HK-2 (cell line): ENCODE data around the gene VDR.
A peak's percentile ranks its signal among the peaks of the same experiment; 100 is the strongest.

Source experiments
- DNase-seq: peaks from one replicate; pipeline ENCODE4 v3.0.0-alpha.2; 2018; ENCODE audit not compliant: unreplicated experiment

VDR gene

DNA sequence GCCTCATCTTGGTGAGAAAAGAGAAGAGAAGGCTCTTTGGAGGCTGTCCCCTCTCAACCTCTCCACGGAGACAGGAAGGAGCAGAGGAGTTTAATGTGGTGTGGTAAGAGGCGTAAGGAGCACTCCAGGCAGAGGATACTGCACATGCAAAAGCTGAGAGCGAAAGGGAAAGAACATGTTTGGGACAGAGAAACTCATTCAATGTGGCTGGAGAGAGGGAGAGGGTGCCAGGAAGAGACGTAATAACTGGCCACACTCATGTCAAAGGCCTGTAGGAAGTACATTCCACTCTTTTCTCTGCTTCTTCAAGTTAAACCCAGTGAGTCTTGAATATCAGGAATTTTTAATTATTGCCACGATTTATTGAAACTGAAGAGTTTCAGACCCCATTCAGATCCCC, 12.0 kb downstream of the VDR start:
- no peak for DNase-seq

DNA sequence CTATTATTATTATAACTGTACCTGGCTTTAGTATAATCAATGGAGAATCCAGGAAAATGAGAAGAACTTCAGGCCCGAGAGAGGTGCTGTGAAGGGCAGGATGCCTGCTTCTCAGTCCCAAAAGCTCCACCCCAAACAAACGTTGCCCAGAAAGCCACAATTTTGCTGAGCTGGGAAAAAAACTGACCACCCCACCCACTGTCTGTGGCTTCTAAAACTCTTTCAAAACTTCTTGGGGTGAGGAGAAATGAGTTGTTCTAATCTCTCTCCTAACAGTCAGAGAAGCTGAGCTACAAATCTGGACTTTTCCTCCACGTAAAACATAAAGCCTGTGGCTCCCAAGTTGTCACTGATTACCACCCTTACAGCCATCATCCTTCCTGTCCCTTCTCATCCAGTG, 13.4 kb downstream of the VDR start:
- DNase-seq, result no peak

DNA sequence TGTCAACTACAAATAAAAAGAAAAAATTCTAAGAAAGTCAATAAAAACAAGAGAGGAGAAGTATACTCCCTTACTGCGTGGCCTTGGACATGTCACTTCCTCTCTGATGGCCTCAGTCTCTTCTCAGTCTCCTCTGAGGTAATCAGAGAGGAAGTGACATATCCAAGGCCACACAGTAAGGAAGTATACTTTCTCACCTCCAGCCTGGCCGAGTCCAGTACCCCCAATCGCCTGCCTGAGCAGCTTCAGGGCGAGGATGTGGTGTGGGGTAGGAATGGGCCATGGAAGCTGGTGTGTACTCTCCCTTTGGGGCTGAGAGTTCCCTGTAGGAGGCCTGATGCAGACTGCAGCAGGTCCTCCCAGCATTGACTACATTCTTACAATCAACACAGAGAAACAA, 15.8 kb downstream of the VDR start:
- DNase-seq, result no peak

DNA sequence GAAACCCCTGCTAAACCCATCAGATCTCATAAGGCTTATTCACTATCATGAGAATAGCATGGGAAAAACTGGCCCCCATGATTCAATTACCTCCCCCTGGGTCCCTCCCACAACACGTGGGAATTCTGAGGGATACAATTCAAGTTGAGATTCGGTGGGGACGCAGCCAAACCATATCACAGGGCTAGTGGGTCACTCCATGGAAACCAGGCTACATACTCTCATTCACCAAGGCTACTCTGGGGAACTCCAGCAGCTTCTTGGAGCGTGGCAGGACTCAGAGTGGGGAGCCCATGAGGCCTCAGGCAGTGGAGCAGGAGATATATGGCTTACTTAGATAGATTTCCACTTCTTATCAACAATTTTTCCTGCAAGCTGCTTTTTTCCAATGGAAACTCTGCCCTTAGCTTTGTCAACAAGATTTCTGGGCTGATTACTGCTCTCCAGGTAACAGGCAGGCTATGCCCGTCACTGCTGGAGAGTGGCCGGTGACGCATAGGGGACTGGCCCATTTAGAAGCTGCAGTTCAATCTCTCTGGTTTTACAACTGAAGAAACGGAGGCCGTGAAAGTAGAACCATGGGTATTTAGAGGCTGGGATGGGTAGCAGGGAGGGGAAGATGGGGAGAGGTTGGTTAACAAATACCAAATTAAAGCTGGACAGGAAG, 16.5 kb downstream of the VDR start:
- DNase-seq, result no peak

DNA sequence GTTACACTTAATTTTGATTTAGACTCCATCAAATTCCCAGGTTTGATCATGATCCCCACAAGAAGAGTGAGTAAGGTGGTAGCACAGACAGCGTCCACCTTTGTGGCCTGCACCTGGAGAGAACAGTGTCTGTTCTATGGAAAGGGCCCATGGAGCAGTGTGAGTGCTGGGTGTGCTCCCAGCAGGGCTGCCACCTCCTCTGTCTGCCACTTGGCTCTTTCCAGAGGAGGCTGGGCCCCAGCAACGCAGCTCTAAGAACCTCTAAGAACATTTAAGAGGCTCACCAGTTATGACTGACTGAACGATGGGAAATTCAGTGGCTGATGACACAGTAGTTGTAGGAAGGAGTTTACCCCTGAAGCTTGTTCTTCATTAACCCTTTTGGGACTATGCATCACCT, 17.3 kb downstream of the VDR start:
- DNase-seq, result no peak

DNA sequence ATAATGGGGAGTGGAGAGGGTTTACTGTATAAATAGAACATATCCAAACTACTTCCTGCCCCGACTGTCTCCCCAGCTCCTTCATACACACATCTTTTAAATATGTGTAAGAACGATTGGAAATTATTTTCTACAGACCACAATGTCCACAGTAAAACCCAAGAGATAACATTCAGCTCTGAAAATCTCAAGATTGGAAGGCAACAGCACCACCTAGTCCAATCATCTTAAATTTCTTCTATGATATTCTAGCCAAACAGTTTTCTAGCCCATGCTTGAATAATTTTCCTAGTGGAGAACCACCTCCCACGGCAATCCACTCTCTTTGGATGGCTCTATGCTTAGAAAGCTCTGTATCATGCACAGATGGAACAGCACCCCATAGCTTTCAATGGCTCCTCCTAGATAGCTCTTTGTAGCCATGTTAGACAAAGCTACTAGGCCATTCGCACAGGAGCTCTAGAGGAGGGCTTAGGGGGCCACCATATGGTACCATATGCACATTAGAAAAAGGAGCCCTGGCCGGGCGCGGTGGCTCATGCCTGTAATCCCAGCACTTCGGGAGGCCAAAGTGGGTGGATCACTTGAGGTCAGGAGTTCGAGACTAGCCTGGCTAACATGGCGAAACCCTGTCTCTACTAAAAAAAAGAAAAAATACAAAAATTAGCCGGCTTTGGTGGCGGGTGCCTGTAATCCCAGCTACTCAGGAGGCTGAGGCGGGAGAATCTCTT, 18.1 kb downstream of the VDR start:
- no peak for DNase-seq

DNA sequence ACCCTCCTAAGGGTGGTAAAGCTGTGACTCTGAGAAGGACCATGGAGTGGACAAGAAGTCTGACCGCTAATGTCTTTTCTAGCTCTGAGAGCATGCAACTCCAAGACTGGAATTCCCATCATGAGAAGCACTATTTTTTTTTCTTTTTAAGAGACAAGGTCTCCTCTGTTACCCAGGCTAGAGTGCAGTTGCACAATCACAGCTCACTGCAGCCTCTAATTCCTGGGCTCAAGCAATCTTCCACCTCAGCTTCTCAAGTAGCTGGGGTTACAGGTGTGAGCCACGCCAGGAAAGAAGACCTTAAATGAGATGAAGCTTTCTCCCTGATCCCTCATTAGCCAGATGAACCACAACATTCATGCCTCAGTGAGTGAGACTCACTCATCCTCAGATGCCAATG, 19.2 kb downstream of the VDR start:
- DNase-seq, result no peak

DNA sequence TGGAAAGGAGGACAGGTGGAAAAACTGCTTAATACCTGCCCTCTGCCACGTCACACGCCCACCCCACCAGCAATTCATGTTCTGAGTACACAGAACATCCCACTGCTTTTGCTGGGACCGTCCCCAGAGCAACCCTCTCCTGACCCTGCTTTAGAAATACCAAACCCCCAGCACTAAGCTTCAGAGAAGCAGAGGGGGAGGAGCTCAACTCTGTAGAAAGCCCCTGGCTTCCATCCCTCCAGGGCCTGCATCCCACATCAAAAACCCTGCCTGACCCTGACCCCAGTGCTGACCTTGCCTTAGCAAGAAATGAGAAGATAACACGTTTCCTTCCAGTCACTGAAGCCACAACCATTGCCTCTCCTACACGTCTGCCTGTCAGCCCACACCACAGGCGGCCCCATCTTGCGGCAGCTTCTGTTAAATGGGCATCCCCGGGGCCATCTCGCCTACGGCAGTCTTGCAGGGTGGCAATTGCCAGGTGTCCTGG, 19.7 kb downstream of the VDR start:
- DNase-seq, result no peak

DNA sequence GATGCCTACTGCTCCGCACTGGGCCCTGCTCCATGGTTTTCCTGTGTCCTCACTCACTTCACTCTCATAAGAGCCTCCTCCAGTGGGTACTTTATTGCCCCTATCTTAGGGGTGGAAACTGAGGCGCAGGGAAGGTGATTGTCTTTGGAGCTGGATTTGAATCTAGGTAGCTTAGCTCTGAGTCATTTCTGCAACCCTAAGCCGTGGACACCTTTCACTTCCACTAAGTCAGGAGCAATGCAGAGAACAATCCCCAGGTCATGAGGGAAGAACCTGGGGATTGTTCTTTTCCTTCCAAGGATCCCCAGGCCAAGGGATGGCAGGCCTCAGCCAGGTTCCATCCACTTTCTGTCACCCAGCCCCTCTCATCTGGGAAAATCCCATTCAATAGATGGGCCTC, 20.3 kb downstream of the VDR start:
- DNase-seq, result no peak

DNA sequence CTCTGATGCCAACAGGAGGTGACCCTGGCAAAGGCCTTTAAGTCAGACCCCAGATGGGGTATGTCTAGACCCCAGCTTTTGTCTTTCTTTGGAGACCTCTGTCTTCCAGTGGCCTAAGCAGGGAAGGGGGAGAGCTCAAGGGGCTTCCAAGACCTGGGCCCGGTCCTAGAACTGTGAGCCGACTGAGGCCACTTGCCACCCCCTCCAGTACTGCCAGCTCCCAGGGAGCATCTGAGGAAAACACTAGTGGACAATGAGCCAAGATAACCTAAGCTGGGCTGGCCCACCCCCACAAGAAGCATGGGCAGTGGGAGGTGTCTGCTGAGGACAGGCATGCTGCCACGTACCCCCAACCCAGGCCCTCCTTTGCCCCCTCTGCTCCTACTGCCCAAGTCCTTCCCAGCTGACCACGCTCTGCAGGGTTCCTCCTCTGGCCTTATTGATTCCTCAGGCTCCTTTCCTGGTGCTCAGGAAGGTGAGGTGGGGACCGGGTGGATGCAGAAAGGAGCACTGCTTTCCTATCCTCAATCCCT, 21.1 kb downstream of the VDR start:
- DNase-seq, result no peak

DNA sequence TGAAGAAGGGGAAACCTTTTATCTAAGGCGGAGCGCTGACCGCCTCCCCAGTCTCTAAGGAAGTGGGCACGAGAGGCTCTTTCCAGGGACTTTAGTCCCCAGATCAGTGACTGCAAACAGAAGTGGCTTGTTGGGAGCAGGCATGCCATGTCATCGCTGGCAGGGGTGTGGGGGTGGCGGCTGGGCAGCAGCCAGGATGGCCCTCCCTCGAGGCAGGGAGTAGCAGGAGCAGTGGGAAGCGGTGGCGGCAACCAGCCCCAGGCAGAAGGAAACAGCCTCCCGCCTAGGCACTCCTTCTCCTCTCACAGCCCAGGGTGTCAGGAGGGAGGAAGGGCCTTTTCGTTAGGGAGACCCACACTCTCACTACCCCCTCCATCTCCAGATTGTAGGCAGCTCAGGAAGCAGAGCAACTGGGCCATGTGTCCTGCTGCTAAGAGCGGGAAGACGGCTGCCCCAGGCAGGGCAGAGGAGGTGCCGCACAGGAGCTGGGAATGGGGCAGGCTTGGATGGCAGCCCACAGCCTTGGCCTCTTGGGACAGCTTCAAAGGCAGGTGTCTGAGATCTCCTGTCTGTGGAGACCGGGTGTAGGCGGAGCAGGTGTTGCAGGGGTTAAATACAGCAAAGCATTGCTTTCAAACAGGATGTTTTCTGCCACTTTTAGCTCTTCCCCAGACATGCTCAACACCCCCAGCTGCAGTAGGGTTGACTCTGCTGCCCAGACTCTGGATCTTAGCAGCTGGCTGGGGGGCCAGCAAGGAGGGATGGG, 21.8 kb downstream of the VDR start:
- no peak for DNase-seq

DNA sequence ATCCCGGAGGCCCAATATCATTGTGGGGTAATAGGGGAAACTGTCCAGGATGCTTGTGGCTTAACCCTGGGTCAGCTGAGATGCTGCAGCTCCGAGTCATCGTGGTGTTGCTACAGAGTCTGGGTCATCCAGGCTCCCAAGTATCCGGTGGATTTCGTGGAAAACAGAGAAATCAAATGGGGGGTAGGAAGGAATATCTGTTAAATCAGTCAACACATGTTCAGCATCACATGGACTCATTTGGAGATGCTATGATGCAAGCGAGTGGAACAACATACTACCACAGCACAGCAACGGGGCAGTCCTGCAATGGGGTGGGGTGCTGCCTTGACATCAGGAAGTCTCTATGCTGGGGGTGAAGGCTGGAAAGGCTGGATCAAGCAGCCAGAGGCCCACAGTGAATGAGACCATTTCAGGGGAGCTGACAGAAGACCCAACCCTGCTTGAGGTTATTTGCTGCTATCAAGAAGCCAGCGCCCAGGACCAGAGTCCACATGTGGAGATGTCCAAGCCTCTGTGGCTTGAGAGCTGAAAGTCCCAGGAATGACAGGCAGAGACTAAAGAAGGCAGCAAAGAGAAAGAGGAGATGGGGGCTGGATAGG, 22.9 kb downstream of the VDR start:
- peak; percentile 48 for DNase-seq

DNA sequence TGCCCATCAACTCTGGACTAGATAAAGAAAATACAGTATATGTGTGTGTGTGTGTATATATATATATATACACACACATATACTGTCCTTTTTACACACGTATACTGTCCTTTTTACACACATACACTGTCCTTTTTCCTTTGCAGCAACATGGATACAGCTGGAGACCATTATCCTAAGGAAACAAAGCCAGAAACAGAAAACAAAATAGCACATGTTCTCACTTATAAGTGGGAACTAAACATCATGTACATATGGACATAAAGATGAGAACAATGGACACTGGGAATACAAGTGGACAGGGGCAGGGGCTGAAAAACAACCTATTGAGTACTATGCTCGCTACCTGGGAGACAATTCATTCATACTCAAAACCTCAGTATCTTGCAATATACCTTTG, 23.7 kb downstream of the VDR start:
- DNase-seq, result no peak

DNA sequence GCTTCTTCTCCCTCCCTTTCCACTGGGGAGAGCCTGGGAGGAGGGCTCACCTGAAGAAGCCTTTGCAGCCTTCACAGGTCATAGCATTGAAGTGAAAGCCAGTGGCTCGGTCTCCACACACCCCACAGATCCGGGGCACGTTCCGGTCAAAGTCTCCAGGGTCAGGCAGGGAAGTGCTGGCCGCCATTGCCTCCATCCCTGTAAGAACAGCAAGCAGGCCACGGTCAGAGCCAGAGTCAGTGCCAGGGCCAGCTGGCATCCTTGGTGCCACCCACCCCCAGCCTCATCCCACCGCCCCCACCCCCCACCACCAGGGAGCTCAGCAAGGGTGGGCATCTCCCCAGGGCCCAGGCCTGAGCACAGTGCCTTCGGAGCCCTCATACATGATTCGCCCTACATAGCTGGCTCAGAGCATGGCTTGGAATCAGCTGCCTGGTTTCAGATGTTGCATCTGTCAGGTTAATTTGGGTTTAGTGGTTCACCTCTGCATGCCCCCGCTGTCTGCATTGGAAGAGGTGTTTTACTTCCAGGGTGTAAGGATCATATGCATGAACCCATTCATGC, 25.8 kb downstream of the VDR start:
- DNase-seq, result no peak

DNA sequence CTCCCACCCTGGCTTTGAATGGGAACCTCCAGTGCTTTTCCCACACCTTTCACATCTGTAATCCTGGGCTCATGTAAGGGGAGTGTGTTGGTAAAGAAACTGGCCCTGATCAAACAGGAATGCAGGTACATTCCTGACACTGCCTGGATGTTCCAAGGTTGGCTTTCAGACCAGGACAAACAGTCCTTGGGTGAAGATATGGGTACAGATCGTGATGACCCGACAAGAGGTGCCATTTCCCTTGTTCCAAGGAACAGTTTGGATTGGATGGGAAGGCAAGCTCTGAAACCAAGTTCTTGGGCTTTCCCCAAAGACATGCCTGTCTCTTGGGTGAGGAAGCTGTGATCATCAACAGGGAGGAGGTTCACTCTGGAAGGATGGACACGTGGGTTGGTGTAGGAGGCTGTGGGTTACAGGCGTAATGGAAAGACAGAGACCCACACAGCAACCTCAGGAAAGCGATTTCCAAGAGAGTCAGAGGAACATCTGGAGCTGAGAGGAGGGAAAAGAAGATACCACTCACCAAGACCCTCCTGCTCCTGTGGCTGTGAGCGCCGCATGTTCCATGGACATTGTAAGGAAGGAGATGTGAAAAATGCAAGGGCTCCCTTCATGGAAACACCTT, 26.4 kb downstream of the VDR start:
- DNase-seq, result no peak

DNA sequence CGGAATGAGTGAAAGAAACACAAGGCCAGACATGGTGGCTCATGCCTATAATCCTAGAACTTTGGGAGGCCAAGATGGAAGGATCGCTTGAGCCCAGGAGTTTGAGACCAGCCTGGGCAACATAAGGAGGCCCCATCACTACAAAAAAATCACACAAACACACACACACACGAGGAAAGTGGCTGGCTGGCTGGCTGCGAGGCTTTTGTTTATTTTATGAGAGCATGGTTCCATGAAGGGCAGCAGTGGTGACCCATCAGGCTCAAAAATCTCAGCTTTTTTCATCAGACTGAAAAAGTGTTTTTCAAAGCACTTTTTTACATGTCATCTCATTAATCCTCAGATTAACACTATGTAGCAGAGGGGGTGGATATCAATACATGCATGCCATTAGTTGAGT, 27.7 kb downstream of the VDR start:
- no peak for DNase-seq

DNA sequence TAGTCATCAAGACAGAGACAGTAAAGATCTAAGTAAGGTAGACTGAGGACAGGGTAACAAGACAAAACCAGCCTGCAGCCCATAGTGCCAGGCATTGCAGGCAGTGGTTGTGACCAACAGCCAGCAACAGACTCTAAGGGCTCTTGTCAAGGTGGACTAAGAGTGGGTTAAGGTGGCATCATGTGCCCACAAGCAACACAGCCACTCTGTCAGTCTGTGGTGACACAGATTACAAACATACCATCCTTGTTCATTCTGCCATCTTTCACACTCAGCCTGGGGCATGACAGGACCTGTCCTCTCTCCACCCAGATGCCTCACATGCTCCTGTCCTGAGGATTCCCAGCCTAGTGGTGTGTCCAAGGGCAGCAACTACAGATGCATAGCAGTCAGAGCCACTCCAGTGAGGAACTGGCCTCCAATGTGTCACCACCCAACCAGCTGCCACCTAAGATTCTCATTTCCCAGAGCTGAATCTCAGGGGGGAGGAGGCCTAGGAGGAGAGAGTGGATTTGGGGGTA, 28.3 kb downstream of the VDR start:
- no peak for DNase-seq

DNA sequence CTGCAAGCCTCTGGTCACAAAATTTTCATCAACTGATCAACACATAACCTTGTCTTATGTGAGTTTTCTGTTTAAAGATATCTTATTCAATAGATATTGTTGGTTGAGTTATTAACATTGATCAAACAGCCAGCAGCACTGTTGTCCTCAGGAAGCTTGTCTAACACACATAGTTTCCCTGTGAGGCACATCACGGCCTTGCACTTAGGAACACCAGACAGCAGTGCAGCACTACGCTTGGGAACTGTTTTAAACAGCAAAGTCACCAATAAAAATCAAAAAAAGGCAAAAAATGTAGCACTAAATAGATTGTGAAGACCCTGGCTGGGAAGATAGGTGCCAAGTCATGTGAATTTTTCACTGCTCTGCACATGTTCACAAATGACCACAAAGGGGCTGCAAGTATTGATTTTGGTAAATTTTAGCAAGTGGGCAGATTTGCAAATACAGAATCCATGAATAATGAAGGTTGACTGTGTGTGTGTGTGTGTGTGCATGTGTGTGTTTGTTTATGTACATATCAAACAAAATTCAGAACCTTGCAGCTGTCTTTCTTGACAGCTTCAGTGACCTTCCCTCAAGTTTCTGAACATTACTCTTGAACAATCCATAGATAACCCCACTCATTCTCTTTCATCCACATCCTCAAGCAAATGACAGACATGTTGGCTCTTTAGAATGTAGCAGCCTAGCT, 28.9 kb downstream of the VDR start:
- DNase-seq, result no peak

DNA sequence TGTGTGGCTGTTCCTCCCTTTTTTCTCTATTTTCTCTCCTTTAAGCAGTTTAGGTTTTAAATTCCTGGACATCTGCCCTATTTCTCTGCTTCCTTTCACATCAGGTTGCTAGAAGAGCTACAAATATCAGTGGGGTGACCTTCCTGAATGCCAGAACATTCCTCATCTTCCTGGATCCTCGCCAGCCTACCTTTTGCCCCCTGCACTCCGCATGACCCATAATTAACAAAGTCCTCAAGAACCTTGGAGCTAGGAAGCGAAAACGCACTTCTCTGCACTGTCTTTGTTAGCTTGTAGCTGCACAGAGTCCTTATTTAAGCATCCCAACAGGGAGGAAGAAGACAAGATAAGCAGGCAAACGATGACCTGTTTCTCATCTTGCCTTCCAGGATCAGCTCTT, 30.5 kb downstream of the VDR start:
- DNase-seq, result no peak

DNA sequence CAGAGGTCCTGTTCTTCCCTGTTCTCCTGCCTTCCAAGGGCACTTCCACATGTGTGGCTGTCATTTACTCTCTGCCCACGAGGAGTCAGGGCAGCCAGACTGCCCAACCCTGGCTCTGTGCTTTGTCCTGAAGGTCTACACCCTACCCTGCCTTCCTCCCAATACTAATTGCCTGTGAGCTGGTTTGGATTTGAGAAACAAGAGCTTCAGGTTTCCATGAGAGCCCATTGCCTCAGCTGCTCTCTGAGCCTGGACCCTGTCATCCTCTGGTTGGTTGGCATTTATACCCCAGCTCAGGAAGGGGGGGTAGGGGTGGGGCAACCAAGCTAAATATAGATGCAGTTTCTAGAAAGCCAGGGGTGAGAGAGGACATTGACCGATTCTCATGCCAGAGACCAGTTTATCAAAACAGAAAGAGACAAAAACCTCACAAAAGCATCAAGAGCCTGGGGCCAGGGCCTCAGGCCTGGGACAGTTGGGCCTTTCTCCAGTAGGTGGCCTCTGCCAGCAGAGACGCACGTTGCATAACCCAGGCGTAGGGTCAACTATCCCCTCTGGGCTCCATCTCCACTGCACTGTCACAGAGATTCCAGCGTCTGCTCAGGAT, 34.5 kb downstream of the VDR start:
- DNase-seq, result no peak
